Panc1 (cell line): ENCODE measurements around the gene WDR70. TPM values are rescaled to one million over a fixed set of nuclear protein-coding genes. Genes with fewer than 3 reads are reported as not detected.

Source experiments
- ATAC-seq: fragments of 200-7000 bp; cut with Tn5 transposase; 2 replicates; pipeline ENCODE4 v1.9.1; 2020; ENCODE audit warnings: mild to moderate bottlenecking, moderate library complexity
- BruUV-seq: library from RNA; stranded (reverse); fragments of 400-500 nt; replicated peaks from 2 replicates; lab custom pipeline; 2021; lab: Mats Ljungman, UMichigan
- CTCF ChIA-PET: fragments of 300-600 bp; sonication (Branson Sonifier 250); formaldehyde crosslinking; loops from one replicate; lab custom pipeline; 2022; ENCODE audit warnings: antibody characterized with exemption; lab: Charles Lee
- POLR2A ChIA-PET: fragments of 300-600 bp; sonication (Branson Sonifier 250); formaldehyde crosslinking; loops from one replicate; lab custom pipeline; 2022; ENCODE audit warnings: antibody characterized with exemption; lab: Charles Lee
- DNase-seq: peaks from one replicate; pipeline ENCODE4 v3.0.0-alpha.2; 2010; ENCODE audit warnings: low read depth, low spot score
- H3K27ac ChIP-seq: 2 replicates; pipeline ENCODE4 v1.5.1; 2011; ENCODE audit warnings: mild to moderate bottlenecking, low read length, inconsistent platforms
- H3K27me3 ChIP-seq: fragments of 200-500 bp; sonication (Bioruptor generic); 2 replicates; pipeline ENCODE4 v1.6.0; 2014; ENCODE audit warnings: low read length, inconsistent platforms; ENCODE audit not compliant: control insufficient read depth, insufficient read depth
- H3K36me3 ChIP-seq: fragments of 200-500 bp; sonication (Bioruptor generic); 2 replicates; pipeline ENCODE4 v1.5.1; 2014; ENCODE audit warnings: inconsistent platforms, mild to moderate bottlenecking, low read length, moderate library complexity; ENCODE audit not compliant: control insufficient read depth, insufficient read depth
- H3K4me1 ChIP-seq: 2 replicates; pipeline ENCODE4 v1.5.1; 2011; ENCODE audit warnings: inconsistent platforms, mild to moderate bottlenecking, low read length, moderate library complexity; ENCODE audit not compliant: control insufficient read depth, insufficient read depth
- H3K4me3 ChIP-seq, 2 experiments: 2 replicates each; pipeline ENCODE4 v1.5.1; 2011 to 2012; ENCODE audit warnings: low read depth in 2 of 2, low read length in 2 of 2, mild to moderate bottlenecking in 2 of 2, inconsistent platforms in 1 of 2, moderate library complexity in 1 of 2
- H3K9me3 ChIP-seq: fragments of 200-500 bp; sonication (Bioruptor generic); 2 replicates; pipeline ENCODE4 v1.5.1; 2014; ENCODE audit warnings: low read depth, mild to moderate bottlenecking, inconsistent platforms, low read length, moderate library complexity; ENCODE audit not compliant: control insufficient read depth, insufficient read depth
- POLR2AphosphoS5 ChIP-seq: IDR thresholded peaks from 2 replicates; pipeline ENCODE4 v1.6.1; 2012; ENCODE audit warnings: mild to moderate bottlenecking, low read depth, low read length, moderate library complexity
- SIN3A ChIP-seq: IDR thresholded peaks from 2 replicates; pipeline ENCODE4 v1.6.1; 2012; ENCODE audit warnings: low read depth, mild to moderate bottlenecking, low read length, moderate library complexity, borderline replicate concordance; ENCODE audit not compliant: insufficient read depth
- TCF7L2 ChIP-seq: IDR thresholded peaks from 2 replicates; pipeline ENCODE4 v1.6.1; 2011; ENCODE audit warnings: mild to moderate bottlenecking, low read depth, low read length, inconsistent platforms
- in situ Hi-C: cut with HindIII; loops from 2 replicates; pipeline ENCODE4 v1.10.0; 2016; ENCODE audit warnings: low sequenced_read_pairs, low pct_unique_long_range_greater_than_20kb
- intact Hi-C: fragments of 100-400 bp; cut with micrococcal nuclease; formaldehyde crosslinking; loops from one replicate; pipeline ENCODE4 v1.10.0; 2022; ENCODE audit not compliant: unreplicated experiment
- total RNA-seq: library from RNA; stranded (reverse); gene quantifications from one replicate; pipeline ENCODE4 v1.2.1, GENCODE V29; 2021; ENCODE audit not compliant: unreplicated experiment
- TF ChIP-seq, protein P1 (sequence below): fragments of 450-650 bp; IDR thresholded peaks from 2 replicates; pipeline ENCODE4 v1.5.1; 2017; ENCODE audit warnings: mild to moderate bottlenecking
- TF ChIP-seq, protein P2 (sequence below), 2 experiments: IDR thresholded peaks; 2 replicates each; pipeline ENCODE4 v1.6.1; 2011 to 2012; ENCODE audit warnings: low read depth in 2 of 2, control low read depth in 1 of 2, low read length in 1 of 2, mild to moderate bottlenecking in 1 of 2, moderate library complexity in 1 of 2; ENCODE audit not compliant: insufficient read depth in 1 of 2

WDR70 gene
- total RNA-seq, 1 experiment from 2014 or later: 29.5 TPM

DNA sequence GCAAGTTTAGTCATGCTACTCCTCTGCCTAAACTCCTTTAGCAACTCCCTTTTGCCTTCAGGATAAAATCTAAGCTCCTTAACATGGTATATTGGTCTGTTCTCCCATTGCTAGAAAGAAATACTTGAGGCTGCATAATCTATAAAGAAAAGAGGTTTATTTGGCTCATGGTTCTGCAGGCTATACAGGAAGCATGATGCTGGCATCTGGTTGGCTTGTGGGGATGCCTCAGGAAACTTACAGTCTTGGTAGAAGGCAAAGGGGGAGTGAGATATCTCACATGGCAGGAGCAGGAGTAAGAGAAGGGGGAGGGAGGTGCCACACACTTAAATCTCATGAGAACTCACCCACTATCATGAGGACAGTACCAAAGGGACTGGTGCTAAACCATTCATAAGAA is 315.7 kb downstream of the WDR70 start:
- no peaks in the 10 kb centered on the region for H3K9me3 ChIP-seq
- no TSS peak for BruUV-seq
- no peaks in the 10 kb centered on the region for H3K4me1 ChIP-seq
- intact Hi-C loops (no loop called here), in situ Hi-C loops (no loop called here)
- H3K36me3 ChIP-seq: no peaks in the 10 kb centered on the region
- ChIA-PET CTCF (no interaction called here), POLR2A (no interaction called here)
- no peak overlapping the region for H3K4me3 ChIP-seq
- TF ChIP-seq TCF7L2 (no peak), SIN3A (no peak), POLR2AphosphoS5 (no peak)
- TF ChIP-seq, protein P1, sequence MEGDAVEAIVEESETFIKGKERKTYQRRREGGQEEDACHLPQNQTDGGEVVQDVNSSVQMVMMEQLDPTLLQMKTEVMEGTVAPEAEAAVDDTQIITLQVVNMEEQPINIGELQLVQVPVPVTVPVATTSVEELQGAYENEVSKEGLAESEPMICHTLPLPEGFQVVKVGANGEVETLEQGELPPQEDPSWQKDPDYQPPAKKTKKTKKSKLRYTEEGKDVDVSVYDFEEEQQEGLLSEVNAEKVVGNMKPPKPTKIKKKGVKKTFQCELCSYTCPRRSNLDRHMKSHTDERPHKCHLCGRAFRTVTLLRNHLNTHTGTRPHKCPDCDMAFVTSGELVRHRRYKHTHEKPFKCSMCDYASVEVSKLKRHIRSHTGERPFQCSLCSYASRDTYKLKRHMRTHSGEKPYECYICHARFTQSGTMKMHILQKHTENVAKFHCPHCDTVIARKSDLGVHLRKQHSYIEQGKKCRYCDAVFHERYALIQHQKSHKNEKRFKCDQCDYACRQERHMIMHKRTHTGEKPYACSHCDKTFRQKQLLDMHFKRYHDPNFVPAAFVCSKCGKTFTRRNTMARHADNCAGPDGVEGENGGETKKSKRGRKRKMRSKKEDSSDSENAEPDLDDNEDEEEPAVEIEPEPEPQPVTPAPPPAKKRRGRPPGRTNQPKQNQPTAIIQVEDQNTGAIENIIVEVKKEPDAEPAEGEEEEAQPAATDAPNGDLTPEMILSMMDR: no peak
- TF ChIP-seq, protein P2, sequence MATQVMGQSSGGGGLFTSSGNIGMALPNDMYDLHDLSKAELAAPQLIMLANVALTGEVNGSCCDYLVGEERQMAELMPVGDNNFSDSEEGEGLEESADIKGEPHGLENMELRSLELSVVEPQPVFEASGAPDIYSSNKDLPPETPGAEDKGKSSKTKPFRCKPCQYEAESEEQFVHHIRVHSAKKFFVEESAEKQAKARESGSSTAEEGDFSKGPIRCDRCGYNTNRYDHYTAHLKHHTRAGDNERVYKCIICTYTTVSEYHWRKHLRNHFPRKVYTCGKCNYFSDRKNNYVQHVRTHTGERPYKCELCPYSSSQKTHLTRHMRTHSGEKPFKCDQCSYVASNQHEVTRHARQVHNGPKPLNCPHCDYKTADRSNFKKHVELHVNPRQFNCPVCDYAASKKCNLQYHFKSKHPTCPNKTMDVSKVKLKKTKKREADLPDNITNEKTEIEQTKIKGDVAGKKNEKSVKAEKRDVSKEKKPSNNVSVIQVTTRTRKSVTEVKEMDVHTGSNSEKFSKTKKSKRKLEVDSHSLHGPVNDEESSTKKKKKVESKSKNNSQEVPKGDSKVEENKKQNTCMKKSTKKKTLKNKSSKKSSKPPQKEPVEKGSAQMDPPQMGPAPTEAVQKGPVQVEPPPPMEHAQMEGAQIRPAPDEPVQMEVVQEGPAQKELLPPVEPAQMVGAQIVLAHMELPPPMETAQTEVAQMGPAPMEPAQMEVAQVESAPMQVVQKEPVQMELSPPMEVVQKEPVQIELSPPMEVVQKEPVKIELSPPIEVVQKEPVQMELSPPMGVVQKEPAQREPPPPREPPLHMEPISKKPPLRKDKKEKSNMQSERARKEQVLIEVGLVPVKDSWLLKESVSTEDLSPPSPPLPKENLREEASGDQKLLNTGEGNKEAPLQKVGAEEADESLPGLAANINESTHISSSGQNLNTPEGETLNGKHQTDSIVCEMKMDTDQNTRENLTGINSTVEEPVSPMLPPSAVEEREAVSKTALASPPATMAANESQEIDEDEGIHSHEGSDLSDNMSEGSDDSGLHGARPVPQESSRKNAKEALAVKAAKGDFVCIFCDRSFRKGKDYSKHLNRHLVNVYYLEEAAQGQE (IDR thresholded peaks at IDR 0.05; ENCODE audit: insufficient read depth in 1 of 2, low read depth in 2 of 2, low read length in 1 of 2): no peak
- ATAC-seq: no peak
- no peak overlapping the region for H3K27ac ChIP-seq
- H3K27me3 ChIP-seq: no peaks in the 10 kb centered on the region
- no peak for DNase-seq

DNA sequence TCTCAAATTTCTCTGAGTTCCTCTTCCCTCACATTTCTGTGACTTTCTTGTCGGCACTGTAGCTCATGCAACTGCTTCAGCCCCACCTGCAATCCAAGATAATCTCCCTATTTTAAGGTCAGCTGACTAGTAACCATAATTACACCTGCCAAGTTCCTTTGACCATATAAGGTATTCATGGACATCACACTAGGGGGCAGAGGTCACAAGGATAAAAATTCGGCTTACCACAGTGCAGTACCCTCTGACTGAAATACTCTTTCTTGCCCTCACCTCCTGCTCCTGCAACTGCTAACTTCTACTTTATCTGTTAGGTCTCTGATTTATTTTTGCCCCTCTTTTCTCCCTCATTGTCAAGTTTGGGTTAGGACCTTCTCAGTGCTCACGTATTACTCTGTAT is 316.5 kb downstream of the WDR70 start:
- intact Hi-C loops: no loop called here

More for the DNA sequence above, 316.5 kb downstream of the WDR70 start:
- Histone ChIP-seq H3K36me3 (no peaks in the 10 kb centered on the region), H3K9me3 (no peaks in the 10 kb centered on the region), H3K27ac (no peak overlapping the region), H3K4me1 (no peaks in the 10 kb centered on the region), H3K4me3 (no peak overlapping the region), H3K27me3 (no peaks in the 10 kb centered on the region)
- ATAC-seq (no peak), DNase-seq (no peak)
- TF ChIP-seq, protein P1: no peak
- TF ChIP-seq, protein P2 (IDR thresholded peaks at IDR 0.05; ENCODE audit: insufficient read depth in 1 of 2, low read depth in 2 of 2, low read length in 1 of 2): no peak
- no peak for TF ChIP-seq TCF7L2
- no peak for TF ChIP-seq POLR2AphosphoS5
- POLR2A ChIA-PET: no interaction called here
- no TSS peak for BruUV-seq
- CTCF ChIA-PET: no interaction called here
- in situ Hi-C loops: no loop called here
